RKO (cell line): Measurements from ENCODE around the gene MRPL53.
A peak's percentile ranks its signal among the peaks of the same experiment; 100 is the strongest.
"Not testable (repeated sequence)": the region's sequence is repeated elsewhere in the genome, so short reads cannot be mapped to it uniquely, and the experiment has no call there.

Experiments used
- DNase-seq: peaks from one replicate; pipeline ENCODE4 v3.0.0-alpha.2; 2016; ENCODE audit warnings: low spot score

The MRPL53 gene

DNA sequence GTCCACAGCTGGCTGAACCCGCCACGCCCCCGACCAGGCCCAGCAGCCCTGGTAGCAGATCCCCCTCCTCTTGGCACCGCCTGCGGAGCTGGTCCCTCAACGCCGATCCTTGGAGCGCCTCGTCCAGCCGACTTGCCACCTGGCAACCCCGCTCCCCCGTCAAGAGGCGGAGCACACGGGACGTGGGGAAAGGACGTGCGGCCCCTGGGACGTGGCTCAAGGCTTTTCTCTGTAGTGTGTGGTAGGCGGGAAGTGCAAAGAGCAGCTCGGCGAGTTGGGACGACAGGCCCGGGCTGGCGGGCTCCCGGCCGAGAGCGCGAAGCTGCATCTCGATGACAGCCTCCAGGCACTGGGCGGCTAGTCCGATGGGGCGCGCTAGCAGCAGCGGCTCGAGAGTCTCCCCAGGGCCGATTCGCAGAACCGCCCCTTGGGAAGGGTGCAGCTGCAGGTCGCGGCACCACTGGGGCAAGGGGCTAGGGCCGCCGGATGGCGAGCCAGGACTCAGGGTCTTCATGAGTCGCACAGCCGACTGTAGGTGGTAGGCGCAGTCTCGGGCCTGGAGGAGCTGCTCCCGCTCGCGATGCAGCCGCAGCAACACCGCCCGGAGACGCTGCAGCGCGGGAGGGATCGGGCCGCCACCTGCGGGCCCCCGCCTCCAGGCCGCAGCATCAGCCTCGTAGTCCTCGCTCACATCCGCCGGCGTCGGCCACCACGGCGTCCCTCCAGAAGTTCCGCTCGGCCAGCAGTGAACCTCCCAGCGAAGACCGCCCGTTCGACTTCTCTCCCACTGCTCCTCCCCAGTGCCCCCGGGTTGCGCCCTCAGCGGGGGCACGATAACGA, 9.7 kb upstream of the MRPL53 start:
- DNase-seq, result peak; percentile 59

DNA sequence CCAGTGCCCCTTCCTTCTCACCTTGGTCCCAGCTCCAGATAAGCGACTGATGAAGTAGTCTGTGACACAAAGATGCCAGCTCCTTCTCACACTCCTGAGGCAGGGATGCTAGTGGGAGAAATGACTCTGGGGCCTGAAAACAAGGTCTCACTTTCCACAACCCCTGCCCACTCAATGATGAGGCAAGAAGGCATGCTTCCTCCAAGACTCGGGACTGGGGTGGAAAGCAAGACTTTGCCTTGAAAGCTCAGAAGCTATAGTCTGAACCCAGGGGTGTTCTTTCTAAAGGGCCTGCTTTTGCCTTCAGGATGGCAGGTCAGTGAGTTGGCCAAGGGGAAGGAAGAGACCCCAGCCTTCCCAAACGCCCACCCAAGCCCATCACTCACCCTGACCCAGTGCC, 9.0 kb upstream of the MRPL53 start:
- DNase-seq, result no peak

DNA sequence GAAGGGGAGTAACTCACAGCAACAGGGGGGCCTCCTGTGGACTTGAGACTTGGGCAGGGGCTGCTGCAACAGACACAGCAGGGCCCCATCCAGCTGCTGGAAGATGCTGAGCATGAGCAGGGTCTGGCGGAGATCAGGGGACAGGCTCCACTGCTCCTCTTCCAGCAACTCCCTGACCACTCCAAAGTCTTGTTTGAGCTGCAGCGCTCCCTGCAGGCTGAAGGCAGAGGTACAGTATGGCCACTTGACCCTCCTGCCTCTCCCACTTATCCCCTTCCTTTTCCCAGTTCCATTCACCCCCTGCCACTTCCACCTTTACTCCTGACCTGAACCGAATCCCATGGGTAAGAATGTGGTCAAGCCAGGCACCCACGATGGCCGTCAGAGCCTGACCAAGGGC, 2.4 kb upstream of the MRPL53 start:
- no peak for DNase-seq

DNA sequence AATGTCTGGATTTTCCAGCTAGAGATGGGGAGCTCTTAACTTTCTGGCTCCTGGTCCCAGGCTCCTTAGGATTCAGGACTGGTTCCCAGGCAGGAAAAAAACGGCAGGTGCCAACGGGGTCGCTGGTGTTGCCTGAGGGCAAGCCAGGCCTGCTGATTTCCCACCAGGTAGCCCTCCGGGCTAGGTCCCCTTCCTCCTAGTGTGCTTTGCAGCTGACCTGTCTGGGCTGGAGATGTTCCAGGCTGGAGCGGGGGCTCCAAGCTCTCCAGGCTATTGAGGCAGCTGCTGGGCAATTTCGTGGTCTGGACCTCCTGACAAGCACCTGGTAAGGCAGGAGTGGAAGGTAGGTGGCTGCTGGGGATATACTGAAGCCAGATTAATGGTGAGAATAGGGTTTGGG, 2.0 kb upstream of the MRPL53 start:
- no peak for DNase-seq

DNA sequence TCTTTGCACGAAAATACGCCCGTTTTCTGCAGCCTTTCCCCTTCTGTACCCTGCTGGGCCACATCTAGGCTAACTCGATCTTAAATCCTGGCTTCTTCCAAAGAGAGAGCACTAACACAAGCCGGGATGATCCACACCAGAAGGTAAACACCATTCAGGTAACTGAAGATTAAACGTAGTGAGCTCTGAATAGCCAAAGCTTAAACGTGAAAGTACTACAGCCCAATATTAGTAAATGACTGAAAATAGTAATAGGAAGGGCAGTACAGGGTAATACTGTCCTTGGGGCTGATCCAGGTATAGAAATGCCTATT, 422 bp upstream of the MRPL53 start:
- no peak for DNase-seq

DNA sequence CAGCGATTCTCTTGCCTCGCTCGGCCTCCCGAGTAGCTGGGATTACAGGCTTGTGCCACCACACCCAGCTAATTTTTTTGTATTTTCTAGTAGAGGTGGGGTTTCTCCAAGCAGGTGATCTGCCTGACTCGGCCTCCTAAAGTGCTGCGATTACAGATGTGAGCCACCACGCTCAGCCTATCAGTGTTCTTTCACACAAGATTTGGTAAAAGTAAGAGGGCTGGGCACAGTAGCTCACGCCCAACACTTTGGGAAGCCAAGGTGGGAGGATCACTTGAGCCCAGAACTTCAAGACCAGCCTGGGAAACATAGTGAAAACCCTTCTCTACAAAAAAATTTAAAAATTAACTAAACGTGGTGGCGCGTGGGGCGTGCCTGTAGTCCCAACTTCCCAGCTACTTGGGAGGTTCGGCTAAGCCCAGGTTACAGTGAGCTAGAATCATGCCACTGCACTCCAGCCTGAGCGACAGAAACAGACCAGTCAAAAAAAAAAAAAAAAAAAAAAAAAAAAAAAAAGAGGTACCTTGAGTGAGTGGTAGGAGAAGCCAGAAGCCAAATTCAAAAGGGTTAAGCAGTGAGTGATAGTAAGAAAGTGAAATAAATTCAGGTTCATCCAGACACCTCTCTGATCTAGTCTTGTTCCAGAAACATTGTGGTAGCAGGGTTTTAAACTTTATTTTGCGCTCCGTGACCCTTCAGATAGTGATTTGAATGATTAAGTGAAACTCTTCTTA, 981 bp downstream of the MRPL53 start:
- DNase-seq, result no peak

DNA sequence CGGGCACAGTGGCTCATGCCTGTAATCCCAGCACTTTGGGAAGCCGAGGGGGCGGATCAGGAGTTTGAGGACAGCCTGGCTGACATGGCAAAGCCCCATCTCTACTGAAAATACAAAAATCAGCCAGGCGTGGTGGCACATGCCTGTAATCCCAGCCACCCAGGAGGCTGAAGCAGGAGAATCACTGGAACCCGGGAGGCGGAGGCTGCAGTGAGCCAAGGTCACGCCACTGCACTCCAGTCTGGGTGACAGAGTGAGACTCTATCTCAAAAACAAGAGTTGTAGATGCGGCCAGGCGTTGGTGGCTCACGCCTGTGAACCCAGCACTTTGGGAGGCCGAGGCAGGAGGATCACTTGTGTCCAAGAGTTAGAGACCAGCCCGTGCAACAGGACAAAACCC, 1.7 kb downstream of the MRPL53 start:
- DNase-seq, result not testable (repeated sequence)

DNA sequence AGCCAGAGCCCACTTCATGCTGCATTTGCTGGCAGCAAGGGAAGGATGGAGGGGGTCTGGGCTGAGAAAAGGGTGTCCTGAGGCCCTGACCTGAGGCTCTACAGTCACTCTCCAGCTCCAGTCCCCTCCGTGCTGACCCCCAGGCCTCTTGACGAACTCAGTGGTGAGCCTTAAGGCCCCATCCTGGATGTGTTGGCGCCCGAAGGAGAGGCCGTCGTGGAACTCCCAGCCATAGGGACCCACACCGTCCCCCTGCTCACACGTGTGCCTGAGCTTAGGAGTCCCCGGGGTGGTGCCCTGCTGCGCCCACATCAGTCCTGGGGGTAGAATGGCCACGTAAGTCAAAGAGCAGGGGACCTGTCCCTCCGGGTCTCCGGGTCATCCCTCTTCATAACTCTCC, 8.1 kb downstream of the MRPL53 start:
- peak; percentile 40 for DNase-seq

DNA sequence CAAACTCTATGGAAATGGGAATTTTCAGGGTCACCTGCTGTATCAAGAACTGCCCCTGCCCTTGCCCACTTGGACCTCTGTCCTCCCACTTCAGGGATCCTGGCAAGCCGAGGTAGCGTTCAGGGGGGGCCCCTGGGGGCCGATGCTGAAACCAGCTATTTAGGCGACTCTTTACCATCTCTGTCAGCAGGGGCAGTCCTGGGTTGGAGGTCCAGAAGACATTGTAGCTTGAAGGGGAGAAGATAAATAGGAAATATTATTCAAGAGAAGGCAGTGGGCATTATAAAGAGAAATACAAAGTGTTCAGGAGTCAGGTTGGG, 9.7 kb downstream of the MRPL53 start:
- DNase-seq, result no peak

DNA sequence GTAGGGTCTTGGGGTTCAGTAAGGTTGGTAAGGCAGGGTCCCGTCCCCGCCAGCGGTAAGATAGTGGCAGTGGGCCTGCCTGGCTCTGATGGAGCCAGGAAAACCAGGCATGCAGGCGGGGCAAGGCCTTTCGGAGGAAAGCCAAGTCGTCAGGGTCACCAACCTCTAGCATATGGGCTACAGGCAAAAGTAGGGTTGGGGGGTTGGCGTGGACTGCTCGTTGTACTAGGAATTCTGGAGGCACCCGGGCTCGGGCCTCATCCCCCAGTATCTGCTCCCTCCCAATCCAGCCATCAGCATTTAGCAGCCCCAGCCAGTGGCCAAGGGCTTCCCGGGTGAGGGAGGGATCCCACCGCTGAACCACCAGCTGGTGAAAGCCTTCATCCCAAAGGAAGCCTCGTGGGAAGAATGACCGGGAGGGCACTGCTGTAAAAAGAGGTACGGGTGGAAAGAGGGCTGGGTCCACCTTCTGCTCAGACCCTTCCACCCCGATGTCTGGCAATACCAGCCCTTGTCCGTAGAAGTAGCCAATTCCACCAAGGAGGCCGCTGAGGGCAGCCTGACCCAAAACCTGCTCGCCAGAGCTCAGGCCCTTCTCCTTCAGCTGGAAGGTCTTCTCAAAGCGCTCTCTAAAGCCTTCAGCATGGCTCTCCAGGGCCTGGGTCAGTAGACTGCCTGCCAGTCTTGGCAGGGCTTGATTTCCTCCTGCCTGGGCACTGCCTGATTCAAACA, 10.3 kb downstream of the MRPL53 start:
- DNase-seq, result no peak

DNA sequence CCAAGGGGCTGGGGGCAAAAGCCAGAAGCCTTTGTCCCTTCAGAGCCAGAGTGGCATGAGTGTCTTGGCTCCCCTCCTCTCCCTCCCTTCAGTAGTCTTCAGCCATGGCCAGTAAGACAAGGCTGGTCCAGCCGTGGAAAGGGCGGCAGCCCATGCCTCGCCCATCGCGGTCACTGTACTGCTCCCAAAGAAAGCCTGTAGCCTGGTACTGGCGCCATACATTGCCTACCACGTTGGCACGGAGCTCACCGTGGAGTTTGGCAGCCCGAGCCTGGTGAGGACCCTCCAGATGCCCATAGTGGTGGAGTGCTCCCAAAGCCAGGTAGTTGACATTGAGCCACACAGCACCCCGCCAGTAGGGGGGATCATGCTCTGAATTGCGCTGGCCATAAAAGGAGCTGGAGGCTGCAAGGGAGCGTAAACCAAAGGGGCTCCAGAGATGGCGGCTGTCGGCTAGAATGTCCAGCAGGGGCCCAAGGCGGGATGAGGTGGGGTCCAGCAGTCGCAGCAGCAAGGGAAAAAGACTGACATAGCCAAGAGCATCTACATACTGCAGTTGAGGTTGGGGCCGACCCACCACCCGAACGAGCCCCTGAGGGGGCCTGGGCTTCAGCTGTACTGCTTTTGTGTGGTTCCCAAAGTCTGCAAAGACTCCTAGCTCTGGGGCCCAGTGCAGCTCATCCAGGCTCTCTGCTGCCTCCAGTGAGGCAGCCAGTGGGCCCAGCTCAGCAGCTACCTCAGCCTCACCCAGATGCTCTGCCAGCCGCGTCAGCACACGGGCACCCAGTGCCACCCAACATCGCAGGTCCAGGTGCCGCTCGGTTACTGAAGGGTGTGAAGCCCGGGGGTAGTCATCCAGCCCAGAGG, 11.1 kb downstream of the MRPL53 start:
- DNase-seq, result no peak

DNA sequence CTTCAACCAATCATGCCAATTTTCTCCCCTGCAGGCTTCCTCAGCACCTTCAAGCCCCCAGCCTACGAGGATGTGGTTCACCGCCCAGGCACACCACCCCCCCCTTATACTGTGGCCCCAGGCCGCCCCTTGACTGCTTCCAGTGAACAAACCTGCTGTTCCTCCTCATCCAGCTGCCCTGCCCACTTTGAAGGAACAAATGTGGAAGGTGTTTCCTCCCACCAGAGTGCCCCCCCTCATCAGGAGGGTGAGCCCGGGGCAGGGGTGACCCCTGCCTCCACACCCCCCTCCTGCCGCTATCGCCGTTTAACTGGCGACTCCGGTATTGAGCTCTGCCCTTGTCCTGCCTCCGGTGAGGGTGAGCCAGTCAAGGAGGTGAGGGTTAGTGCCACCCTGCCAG, 12.3 kb downstream of the MRPL53 start:
- not testable (repeated sequence) for DNase-seq

DNA sequence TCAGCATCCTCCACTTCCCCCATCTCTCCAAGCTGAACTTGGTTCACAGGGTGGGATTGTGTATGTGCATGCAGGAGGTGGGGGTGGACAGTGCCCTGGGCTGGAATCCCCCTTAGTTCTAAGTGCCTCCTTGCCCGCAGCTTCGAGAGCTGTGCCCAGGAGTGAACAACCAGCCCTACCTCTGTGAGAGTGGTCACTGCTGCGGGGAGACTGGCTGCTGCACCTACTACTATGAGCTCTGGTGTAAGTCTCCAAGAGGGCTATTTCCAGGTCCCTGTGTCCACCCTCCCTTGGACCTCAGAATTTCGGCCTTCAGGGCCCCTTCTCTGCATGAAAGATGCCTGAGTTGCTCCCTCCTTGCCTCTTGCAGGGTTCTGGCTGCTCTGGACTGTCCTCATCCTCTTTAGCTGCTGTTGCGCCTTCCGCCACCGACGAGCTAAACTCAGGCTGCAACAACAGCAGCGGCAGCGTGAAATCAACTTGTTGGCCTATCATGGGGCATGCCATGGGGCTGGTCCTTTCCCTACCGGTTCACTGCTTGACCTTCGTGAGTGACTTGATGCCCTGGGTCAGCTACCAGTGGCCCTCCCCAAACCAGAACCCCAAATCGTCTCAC, 12.9 kb downstream of the MRPL53 start:
- not testable (repeated sequence) for DNase-seq

DNA sequence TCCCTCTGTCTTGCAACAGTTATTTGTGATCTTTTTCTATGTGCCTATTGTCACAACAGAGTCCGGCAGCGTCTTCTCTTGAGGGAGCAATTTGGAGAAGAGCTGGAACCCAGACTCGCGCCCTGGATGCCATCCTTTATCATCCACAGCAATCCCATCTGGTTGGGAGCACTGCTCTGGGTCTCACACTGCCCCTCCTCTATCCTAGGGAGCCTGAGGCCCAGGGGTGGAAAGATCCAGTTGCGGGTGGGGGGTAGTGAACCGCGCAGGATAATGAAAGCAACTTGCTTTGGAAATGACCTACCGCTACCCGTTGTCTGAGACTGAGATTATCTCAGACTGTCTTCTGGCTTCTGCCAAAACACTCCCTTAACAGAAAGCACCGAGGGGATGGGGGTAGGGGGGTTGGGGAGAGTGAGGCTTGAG, 13.5 kb downstream of the MRPL53 start:
- no peak for DNase-seq

DNA sequence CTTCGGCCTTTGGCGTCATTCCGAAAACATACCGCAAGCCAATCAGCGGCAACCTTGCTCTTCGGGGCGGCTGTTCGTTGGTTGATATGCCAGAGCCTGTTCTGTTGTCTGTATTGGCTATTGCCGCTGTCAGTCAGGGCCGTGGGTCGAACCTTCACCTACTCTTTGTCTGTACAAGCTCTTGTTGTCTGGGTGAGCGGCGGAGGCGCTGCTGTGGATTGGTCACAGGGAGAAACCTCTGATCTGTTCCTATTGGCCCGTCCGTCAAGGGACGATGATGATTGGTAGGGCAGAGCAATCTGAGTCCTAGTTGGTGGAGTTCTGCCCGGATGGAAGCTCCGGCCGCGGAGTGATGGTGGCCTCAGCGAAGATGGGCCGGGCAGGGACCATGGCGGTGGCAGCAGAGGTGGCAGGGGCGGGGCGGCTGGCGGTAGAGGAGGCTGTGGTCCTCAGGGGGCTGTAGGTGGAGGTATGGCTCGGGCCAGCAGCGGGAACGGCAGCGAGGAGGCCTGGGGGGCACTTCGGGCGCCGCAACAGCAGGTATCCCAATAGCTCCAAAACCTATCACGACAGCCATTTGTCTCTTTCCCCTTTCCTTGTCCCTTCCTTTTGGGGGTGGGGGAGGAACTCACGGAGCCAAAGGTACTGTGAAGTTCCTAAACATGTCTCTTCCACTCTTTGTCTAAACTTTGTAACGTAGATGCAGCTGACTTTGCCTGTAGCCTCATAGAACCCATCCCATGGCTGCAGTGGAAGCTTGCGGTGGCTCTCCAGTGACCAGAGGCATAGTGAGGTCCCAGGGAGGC, 14.1 kb downstream of the MRPL53 start, which contains the start of gene WBP1:
Gene WBP1 (plus strand): TSS at position 307 of the 806 bp plus-strand sequence. CDS start 165 bp downstream, at position 472.
- DNase-seq, result peak; percentile 100

DNA sequence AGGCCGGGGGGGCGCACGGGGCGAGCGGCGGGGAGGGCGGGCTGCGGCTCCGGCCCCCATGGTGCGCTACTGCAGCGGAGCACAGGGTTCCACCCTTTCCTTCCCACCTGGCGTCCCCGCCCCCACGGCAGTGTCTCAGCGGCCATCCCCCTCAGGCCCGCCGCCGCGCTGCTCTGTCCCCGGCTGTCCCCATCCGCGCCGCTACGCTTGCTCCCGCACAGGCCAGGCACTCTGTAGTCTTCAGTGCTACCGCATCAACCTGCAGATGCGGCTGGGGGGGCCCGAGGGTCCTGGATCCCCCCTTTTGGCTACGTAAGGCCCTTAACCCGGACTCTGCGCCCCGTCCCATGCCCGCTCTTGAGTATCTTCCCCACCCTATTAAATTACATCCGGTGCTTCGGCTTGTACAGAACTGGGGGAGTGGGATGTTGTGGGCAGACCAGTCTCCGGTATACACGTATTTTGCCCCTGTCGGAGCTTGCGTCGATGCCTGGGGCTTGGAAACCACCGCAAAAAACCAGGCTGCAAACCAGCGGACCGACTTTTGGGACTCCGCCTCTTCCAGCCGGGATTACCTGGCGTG, 14.8 kb downstream of the MRPL53 start:
- peak; percentile 70 for DNase-seq

DNA sequence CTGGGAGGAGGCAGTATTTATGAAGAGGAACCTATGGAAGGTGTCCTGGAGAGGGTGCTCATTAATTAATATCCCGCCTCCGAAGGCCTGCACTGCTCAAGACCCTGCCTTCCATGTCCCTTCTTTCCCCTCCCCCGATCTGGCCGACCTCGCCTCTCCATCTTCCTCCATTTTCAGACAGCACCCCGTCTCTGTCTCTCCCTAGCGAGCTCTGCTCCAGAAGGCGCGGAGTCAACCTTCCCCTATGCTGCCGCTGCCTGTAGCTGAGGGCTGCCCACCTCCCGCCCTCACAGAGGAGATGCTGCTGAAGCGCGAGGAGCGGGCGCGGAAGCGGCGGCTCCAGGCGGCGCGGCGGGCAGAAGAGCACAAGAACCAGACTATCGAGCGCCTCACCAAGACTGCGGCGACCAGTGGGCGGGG, 15.3 kb downstream of the MRPL53 start:
- no peak for DNase-seq

DNA sequence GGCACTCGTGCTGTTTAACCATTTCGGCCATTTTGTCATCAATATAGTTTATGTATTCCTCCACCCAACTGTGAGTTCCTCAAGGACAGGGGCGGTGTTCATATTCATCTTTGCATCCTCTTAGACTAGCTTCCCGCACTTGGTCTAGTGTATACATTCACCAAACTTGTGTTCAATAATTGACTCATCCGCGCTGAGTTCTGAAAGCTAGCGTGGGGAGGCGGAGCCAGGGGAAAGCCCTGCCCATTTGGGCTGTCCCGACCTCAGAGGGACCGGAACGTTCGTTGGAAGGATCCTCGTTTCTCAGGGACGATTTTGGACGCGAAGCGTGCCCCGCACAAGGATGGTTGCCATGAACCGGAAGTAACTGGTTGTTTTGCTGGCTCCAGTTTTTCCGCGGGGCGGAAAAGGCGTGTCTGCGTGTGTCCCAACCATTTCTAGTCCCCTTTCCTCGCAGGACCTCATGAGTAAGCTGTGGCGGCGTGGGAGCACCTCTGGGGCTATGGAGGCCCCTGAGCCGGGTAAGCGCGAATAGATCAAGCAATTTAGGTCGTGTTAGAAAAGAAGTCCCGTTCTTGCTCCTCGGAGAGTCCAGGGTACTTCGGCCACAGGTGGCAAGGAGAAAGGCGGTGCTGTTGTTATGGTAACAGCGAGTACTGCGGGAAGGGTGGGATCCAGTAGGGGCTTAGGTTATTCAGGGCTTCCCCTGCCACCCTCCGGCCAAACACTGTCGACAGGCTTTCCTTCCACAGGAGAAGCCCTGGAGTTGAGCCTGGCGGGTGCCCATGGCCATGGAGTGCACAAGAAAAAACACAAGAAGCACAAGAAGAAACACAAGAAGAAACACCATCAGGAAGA, 17.6 kb downstream of the MRPL53 start, which contains the start of gene INO80B:
Gene INO80B (plus strand): TSS at position 434 of the 858 bp plus-strand sequence. CDS start 30 bp downstream, at position 464.
- peak; percentile 98 for DNase-seq

DNA sequence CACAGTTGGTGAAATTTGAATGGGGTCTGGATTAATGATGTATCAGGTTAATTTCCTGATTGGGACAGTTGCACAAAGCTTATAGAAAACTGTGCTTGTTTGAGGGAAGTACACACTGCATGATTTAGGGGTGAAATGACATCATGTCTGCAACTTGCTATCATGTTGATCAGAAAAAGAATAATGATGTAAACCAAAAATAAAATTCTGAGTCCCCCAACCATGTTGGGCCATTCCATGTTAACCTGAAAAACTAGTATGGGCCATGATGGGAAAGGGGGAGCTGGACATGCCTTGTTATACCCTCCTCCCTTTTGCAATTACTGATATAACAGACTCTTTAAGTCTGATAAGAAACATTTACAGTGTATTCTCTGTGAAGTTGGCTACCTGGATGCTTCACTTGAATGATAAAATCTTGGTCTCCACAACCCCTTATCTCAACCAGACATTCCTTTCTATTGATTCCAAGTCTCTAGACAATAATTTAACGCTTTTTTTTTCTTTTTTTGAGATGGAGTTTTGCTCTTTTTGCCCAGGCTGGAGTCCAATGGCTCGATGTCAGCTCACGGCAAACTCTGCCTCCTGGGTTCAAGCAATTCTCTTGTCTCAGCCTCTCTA, 21.8 kb downstream of the MRPL53 start:
- no peak for DNase-seq
